Limb (tissue), 2 donors: Measurements from ENCODE around the gene KANK4.
"Not testable (repeated sequence)": the region's sequence is repeated elsewhere in the genome, so short reads cannot be mapped to it uniquely, and the experiment has no call there.

Source experiments
- DNase-seq, 2 donors: peaks; one replicate each; pipeline ENCODE4 v3.0.0-alpha.2; 2016; ENCODE audit errors: extremely low spot score in 2 of 2

KANK4 gene

GRCh38 chr1:62271948-62272728 is 47.1 kb downstream of the KANK4 start:
- DNase-seq: peak in 1 of 2 donors; percentile 47

- DNase-seq: peak in 1 of 2 donors; percentile 55
Measured at GRCh38 chr1:62271134-62271533, 48.1 kb downstream of the KANK4 start.

GRCh38 chr1:62269851-62270495 is 49.3 kb downstream of the KANK4 start:
- DNase-seq: no peak

- DNase-seq: no peak
Measured at GRCh38 chr1:62269439-62269838, 49.8 kb downstream of the KANK4 start.

- no peak for DNase-seq
Measured at GRCh38 chr1:62268315-62268714, 50.9 kb downstream of the KANK4 start.

GRCh38 chr1:62265956-62266935 is 53.0 kb downstream of the KANK4 start:
- no peak for DNase-seq

GRCh38 chr1:62263814-62264353 is 55.4 kb downstream of the KANK4 start:
- DNase-seq: no peak

- DNase-seq: no peak
Measured at GRCh38 chr1:62263006-62263813, 56.0 kb downstream of the KANK4 start.

- no peak for DNase-seq
Measured at GRCh38 chr1:62260688-62261087, 58.5 kb downstream of the KANK4 start.

GRCh38 chr1:62259551-62259950 is 59.7 kb downstream of the KANK4 start:
- no peak for DNase-seq

GRCh38 chr1:62250126-62250726 is 69.0 kb downstream of the KANK4 start:
- no peak for DNase-seq

- DNase-seq: no peak
Measured at GRCh38 chr1:62247391-62248168, 71.7 kb downstream of the KANK4 start.

- DNase-seq: no peak
Measured at GRCh38 chr1:62245201-62245600, 74.0 kb downstream of the KANK4 start.

GRCh38 chr1:62244380-62244779 is 74.9 kb downstream of the KANK4 start:
- DNase-seq: not testable (repeated sequence)

- DNase-seq: no peak
Measured at GRCh38 chr1:62241371-62242131, 77.7 kb downstream of the KANK4 start.

GRCh38 chr1:62240651-62241370 is 78.4 kb downstream of the KANK4 start:
- no peak for DNase-seq

- not testable (repeated sequence) for DNase-seq
Measured at GRCh38 chr1:62239652-62240403, 79.4 kb downstream of the KANK4 start.
